GM18498 (cell line): ENCODE data around the gene DPP6.
A peak's percentile ranks its signal among the peaks of the same experiment; 100 is the strongest.

ENCODE experiments used
- ATAC-seq: cut with Tn5 transposase; IDR thresholded peaks from one replicate; pipeline ENCODE4 v1.9.1; 2021; ENCODE audit warnings: mild to moderate bottlenecking, moderate library complexity; ENCODE audit not compliant: unreplicated experiment

The DPP6 gene

DNA sequence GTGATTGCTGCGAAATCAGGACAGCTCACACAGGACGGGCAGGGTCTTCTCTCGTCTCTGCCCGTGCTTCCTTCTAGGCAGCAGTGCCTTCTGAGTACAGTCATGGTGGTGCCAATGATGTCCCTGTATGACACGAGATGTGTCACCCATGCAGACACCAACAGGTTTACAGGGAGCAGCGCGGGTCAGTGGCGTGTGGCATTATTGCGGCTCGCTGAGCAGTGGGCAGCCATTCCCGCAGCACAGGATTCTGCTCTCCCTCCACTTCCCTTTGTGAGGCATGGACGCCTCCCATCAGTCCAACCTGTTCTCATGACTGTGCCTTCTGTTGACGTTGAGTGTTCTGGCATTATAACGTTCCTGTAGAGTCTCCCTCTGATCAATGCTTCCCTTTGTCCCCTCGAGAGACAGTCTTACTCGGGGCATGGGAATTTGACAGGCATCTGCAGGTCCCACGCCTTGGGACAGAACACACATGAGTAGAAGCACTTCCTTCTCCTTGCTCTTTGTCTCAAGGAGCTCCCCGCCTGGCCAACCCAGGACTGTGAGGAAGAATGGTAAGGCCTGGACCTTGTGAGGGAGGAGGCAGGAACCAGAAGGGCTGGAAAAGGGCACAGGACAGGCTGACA, 731.2 kb downstream of the DPP6 start:
- no peak for ATAC-seq

- no peak for ATAC-seq
These were observed 733.7 kb downstream of the DPP6 start for GRCh38 chr7:154785898-154786297.

GRCh38 chr7:154789404-154789803, 737.2 kb downstream of the DPP6 start:
- ATAC-seq: no peak

DNA sequence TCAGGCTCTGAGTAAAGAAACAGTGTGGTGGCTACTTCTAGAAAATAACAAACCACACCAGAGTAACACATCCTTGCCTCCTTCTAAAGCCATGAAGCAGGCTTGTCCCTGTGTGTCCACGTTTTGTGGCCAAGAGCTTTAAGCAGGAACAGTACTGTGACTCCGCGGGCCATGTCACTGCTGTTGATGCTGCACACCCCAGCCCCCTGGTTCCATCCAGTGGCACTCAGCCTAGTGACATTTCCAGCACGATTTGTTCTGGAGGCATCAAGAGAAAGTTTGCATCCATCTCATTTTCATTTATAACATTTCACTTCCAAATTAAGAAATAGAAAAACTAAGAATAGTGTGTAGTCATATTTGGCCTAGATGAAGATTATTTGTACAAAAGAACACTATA, 739.4 kb downstream of the DPP6 start:
- no peak for ATAC-seq

GRCh38 chr7:154792436-154793055, 740.3 kb downstream of the DPP6 start:
- no peak for ATAC-seq

DNA sequence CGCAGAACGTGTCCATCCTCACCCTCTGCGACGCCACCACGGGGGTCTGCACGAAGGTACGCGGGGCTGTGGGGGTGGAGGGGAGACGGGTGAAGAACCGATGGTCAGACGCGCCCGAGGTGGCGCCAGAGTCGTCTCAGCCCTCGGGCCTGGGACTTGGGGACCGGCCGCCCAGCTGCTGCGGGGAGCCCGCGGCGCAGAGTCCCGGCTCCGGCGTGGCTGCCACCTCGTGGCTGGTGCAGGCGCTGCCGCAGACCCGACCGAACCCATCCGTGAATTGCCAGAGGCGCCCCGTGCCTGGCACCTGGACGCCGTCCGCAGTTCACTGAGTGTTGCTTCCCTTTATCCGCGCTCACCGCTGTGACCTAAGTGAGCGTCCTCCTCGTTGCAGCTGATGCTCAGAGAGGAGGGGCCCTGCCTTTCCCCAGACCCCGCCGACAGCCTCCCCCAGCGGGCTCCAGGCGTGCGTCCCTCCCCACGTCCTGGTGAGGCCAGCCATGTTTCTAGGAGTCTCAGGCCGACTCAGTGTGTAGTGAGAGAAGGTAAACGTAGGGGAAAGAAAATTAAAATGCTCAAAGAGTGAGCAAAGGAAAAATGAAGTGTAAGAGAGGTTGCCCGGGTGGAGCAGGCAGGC, 742.1 kb downstream of the DPP6 start:
- ATAC-seq: no peak

GRCh38 chr7:154795014-154795413, 742.8 kb downstream of the DPP6 start:
- ATAC-seq: no peak

GRCh38 chr7:154795437-154795836, 743.2 kb downstream of the DPP6 start:
- no peak for ATAC-seq

DNA sequence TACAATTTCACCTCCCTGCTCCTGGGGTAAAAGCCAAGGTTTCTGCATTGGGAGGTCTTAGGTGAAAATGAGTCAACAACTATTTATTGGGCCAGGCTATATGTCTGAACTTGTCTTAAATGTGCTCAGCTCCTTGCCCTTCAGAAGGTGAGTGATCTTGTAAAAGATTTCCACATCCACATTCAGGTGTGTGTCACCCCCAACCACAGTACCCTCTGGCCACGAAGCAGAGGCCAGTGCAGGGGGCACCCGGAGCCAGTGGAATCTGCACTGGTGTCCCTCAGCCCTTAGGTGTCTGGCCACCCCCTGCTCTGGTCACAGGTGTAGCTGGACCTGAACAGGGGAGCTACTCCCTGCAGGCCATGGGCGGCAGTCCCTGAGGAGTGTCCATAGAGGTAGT, 752.3 kb downstream of the DPP6 start:
- ATAC-seq: no peak

DNA sequence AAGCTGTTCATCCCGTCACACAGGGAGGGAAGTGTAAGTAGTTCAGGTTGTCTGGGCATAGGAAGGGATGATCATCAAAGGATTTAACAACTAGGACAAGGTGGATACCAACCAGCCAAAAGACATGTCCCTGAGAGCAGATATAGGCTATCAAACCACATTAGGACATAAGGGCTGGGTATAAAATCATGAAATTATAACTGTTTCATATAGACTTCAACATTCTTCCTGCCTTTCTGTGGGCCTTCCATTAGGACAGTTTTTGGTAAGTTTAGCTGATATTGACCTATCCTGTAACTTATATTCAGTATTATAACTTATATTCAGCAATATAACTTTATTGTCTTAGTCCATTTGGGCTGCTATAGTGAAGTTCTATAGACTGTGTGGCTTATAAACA, 759.8 kb downstream of the DPP6 start:
- ATAC-seq: no peak

- ATAC-seq: no peak
These were observed 765.2 kb downstream of the DPP6 start for GRCh38 chr7:154817224-154817896.

DNA sequence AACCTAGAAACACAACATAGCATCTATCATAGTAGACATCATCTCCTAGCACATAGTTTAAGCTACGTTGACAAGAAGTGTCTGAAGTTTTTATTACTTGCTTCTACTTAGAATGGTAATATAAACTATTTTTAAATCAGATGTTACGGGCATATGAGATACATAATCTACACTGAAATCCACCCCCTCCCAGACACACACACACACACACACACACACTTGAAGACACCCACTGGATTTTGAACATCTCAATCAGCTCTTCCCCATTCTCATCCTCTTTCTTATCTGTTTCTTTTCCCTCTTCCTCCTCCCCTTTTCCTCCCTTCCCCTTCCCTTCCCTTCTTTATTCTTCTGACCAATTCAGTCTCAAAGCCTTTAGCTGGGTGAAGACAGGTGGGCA, 774.8 kb downstream of the DPP6 start:
- no peak for ATAC-seq

GRCh38 chr7:154832557-154833138, 780.5 kb downstream of the DPP6 start:
- ATAC-seq: no peak

DNA sequence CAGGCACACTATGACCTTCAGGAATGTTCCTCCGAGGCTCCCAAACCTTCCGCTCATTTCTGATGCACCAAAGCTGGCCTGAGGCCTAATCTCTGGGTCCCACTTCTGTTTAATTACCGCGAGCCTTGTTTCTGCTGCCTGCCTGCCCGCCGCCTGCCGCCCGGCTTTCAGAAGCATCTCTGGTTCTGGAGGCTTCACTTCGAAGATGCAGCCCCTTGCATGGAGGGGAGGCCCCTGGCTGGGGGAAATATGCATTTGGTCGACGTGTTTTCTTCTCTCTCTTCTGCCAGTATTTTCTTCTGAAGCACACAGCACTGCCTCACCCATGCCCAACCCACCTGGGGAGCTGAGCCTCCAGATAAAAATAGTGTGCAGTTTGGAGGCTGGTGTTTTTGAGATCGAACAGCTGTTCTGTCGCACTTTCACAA, 783.8 kb downstream of the DPP6 start:
- no peak for ATAC-seq

- no peak for ATAC-seq
These were observed 784.9 kb downstream of the DPP6 start for GRCh38 chr7:154837087-154837486.

- peak; percentile 84 for ATAC-seq
These were observed 785.4 kb downstream of the DPP6 start for GRCh38 chr7:154837622-154838021.

GRCh38 chr7:154840086-154840485, 787.9 kb downstream of the DPP6 start:
- no peak for ATAC-seq

DNA sequence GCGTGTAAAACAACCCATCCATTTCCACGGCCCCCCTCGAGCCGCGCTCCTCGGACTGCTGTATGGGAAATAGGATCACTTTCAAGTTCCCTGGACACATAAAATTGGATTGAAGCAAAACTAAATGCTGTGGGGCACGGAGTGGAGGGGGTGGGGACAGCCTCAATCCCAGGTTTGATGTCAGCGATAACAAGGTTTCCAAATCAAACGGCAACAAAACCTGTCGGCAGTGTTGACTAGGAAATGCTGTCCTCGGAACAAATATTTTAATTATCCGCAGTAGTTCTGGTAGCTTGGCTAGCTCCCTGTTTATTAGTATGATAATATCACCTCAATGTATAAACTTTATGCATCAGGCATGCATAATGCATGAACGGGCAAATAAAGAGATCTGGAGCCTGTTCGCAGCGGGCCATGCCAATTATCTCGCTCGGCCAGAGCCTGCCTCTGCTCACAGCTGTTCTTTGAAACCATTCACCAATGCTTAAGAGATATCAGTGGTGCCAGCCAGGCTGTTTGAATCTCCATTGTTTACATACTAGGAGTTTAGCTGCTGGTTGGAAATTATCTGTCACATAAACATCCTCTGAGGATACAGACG, 789.6 kb downstream of the DPP6 start:
- no peak for ATAC-seq

- ATAC-seq: no peak
These were observed 790.4 kb downstream of the DPP6 start for GRCh38 chr7:154842591-154842990.

GRCh38 chr7:154843670-154844237, 791.6 kb downstream of the DPP6 start:
- ATAC-seq: no peak

GRCh38 chr7:154844499-154844898, 792.3 kb downstream of the DPP6 start:
- ATAC-seq: no peak
